CD8-positive, alpha-beta memory T cell (primary cell): Measurements from ENCODE around the gene LRRC55. TPM values are rescaled to one million over a fixed set of nuclear protein-coding genes. Genes with fewer than 3 reads are reported as not detected.

Source experiments
- CTCF ChIA-PET: fragments of 350-600 bp; sonication (Branson Sonifier 250); formaldehyde crosslinking; loops from one replicate; lab custom pipeline; 2021; ENCODE audit warnings: antibody characterized with exemption; lab: Charles Lee
- POLR2A ChIA-PET: fragments of 350-600 bp; sonication (Branson Sonifier 250); formaldehyde crosslinking; loops from one replicate; lab custom pipeline; 2021; ENCODE audit warnings: antibody characterized with exemption; lab: Charles Lee
- DNase-seq, 5 donors: peaks; one replicate each; pipeline versions ENCODE4 v3.0.0 to v3.0.0-alpha.2; 2020 to 2022; ENCODE audit warnings: mixed read lengths in 1 of 5
- H3K27ac ChIP-seq: one replicate; pipeline ENCODE4 v1.7.0; 2013; ENCODE audit warnings: low read depth, mild to moderate bottlenecking, low read length, moderate library complexity
- H3K27me3 ChIP-seq: 2 replicates; pipeline ENCODE4 v1.7.0; 2013; ENCODE audit warnings: low read length, mild to moderate bottlenecking; ENCODE audit not compliant: insufficient read depth, poor library complexity, severe bottlenecking
- H3K36me3 ChIP-seq: 2 replicates; pipeline ENCODE4 v1.7.0; 2013; ENCODE audit warnings: mild to moderate bottlenecking, low read length, moderate library complexity; ENCODE audit not compliant: insufficient read depth
- H3K4me1 ChIP-seq: 2 replicates; pipeline ENCODE4 v1.7.0; 2013; ENCODE audit warnings: mild to moderate bottlenecking, low read length, moderate library complexity; ENCODE audit not compliant: insufficient read depth
- H3K4me3 ChIP-seq: 2 replicates; pipeline ENCODE4 v1.7.0; 2013; ENCODE audit warnings: mild to moderate bottlenecking, low read length
- H3K9me3 ChIP-seq: 2 replicates; pipeline ENCODE4 v1.7.0; 2013; ENCODE audit warnings: mild to moderate bottlenecking, low read length
- H3K27ac Mint-ChIP-seq, 8 donors: one replicate each; pipeline ENCODE4 v1.8.0; 2020 to 2021; ENCODE audit warnings: mixed read lengths in 8 of 8, mild to moderate bottlenecking in 6 of 8, inconsistent platforms in 3 of 8, moderate library complexity in 3 of 8
- H3K27me3 Mint-ChIP-seq, 2 donors: one replicate each; pipeline ENCODE4 v1.8.0; 2020 to 2021; ENCODE audit warnings: mixed read lengths in 2 of 2, mild to moderate bottlenecking in 1 of 2, moderate library complexity in 1 of 2
- H3K36me3 Mint-ChIP-seq, 3 donors: one replicate each; pipeline ENCODE4 v1.8.0; 2020 to 2021; ENCODE audit warnings: mixed read lengths in 3 of 3, inconsistent platforms in 1 of 3, mild to moderate bottlenecking in 1 of 3
- H3K4me1 Mint-ChIP-seq, 3 donors: one replicate each; pipeline ENCODE4 v1.8.0; 2020 to 2021; ENCODE audit warnings: mixed read lengths in 3 of 3, inconsistent platforms in 1 of 3, mild to moderate bottlenecking in 1 of 3
- H3K4me3 Mint-ChIP-seq, 7 donors: one replicate each; pipeline ENCODE4 v1.8.0; 2020 to 2021; ENCODE audit warnings: mixed read lengths in 7 of 7, mild to moderate bottlenecking in 6 of 7, moderate library complexity in 4 of 7, inconsistent platforms in 2 of 7
- H3K9me3 Mint-ChIP-seq, 5 donors: one replicate each; pipeline ENCODE4 v1.8.0; 2020 to 2022; ENCODE audit warnings: mixed read lengths in 5 of 5, mild to moderate bottlenecking in 3 of 5, moderate library complexity in 2 of 5, inconsistent platforms in 1 of 5
- polyA plus RNA-seq: library from polyadenylated mRNA; unstranded; fragments of 300-500 nt; fragmentation: Illumina TruSeq; gene quantifications from one replicate; pipeline ENCODE4 v1.2.3, GENCODE V29; 2021
- total RNA-seq, 2 experiments: library from RNA; stranded (reverse); gene quantifications; one replicate each; pipeline ENCODE4 v1.2.3, GENCODE V29; 2021

The LRRC55 gene
- total and polyA plus RNA-seq, 3 experiments from 2014 or later: not detected

DNA sequence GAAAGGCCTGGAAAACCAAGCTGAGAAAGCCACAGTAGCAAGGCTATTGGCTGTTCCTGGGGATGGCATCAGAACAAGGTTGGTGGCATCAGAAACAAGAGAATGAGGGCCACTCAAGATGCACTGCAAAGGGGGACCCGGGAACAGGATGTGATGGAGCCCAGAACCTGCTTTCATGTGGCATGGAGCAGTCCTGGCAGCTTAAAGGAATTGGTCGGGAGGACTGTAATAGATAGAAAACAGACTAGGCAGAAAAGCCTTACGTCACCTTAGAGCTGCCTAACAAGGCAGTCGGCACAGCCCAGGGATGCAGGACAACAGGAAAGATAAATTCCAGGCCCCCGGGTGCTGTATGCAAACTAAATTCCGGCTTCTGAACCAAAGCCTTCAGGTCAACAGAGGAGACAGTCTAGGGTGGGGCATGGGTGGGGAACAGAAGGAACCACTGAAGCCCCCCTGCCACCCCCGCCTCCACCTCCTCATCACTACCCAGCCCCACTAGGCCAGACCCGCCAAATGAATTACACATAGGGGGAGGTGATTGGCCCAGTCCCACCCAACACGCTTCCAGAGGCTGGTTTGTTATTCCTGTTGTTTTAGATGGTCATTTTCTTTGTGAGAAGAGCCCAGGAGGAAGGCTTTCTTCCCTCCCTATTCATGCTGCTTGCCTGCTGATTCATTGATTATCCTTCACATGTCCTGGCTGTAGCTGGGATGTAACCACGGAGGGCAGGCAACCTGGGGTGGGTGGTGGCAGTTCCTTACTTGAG lies 25.7 kb upstream of the LRRC55 start:
- H3K36me3 Mint-ChIP-seq: no peaks in the 10 kb centered on the region
- no peak overlapping the region for H3K4me3 Mint-ChIP-seq
- POLR2A ChIA-PET: no interaction called here
- H3K4me1 Mint-ChIP-seq: no peaks in the 10 kb centered on the region
- Histone ChIP-seq H3K4me1 (no peaks in the 10 kb centered on the region), H3K9me3 (no peaks in the 10 kb centered on the region), H3K4me3 (no peak overlapping the region), H3K36me3 (no peaks in the 10 kb centered on the region), H3K27ac (no peak overlapping the region), H3K27me3 (no peaks in the 10 kb centered on the region)
- H3K27me3 Mint-ChIP-seq: peaks cover 10 to 22% of the 10 kb centered on the region in 2 donors
- DNase-seq: no peak
- CTCF ChIA-PET: no interaction called here
- H3K27ac Mint-ChIP-seq: no peak overlapping the region
- peaks cover 0 to 3% (median 0%) of the 10 kb centered on the region in 5 donors for H3K9me3 Mint-ChIP-seq

DNA sequence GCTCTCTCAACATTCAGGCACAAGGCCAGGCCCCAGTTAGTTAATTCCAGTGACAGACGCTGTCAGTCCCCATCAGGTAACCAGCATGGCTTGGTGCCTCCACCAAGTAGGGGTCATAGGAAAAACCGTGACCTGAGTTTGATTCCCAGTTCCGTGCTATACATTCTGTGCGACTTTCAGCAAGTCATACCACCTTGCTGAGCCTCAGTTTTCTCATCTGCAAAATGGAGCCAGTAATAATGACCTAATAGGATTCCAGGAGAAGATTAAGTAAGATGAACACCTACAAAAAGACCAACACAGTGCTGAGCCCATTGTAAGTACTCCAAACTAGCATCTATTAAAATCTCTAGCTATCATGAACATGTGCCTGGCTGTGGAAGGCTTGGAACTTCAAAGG lies 24.8 kb upstream of the LRRC55 start:
- H3K4me1 ChIP-seq: no peaks in the 10 kb centered on the region
- Mint-ChIP-seq H3K27ac (no peak overlapping the region), H3K27me3 (peaks cover 14 to 24% of the 10 kb centered on the region in 2 donors), H3K36me3 (no peaks in the 10 kb centered on the region), H3K4me1 (no peaks in the 10 kb centered on the region), H3K9me3 (peaks cover 0 to 3% (median 0%) of the 10 kb centered on the region in 5 donors), H3K4me3 (no peak overlapping the region)
- CTCF ChIA-PET: no interaction called here
- no peak for DNase-seq
- POLR2A ChIA-PET: no interaction called here
- H3K27me3 ChIP-seq: no peaks in the 10 kb centered on the region
- no peak overlapping the region for H3K4me3 ChIP-seq
- H3K36me3 ChIP-seq: no peaks in the 10 kb centered on the region
- no peaks in the 10 kb centered on the region for H3K9me3 ChIP-seq
- no peak overlapping the region for H3K27ac ChIP-seq

DNA sequence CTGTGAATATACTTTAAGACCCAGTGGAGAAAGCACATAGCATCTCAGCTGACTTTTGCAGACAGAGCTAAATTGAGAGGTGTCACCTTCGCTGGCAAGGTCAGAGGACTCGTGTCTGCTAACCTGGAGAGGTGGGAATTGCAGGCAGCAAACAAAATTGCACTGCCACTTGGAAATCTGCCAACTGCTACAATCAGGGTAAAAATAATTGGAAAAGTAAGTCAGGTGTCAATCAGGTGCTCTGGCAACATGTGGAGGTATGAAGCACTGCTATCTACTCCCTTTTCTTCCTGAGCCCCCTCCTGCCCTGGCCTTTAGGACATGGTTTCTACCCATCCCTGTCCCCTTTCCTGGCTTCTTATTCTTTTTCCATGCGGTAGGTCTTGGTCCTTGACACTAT lies 24.1 kb upstream of the LRRC55 start:
- Histone ChIP-seq H3K9me3 (no peaks in the 10 kb centered on the region), H3K36me3 (no peaks in the 10 kb centered on the region), H3K4me3 (no peak overlapping the region), H3K27me3 (no peaks in the 10 kb centered on the region), H3K4me1 (no peaks in the 10 kb centered on the region), H3K27ac (no peak overlapping the region)
- DNase-seq: no peak
- POLR2A ChIA-PET: no interaction called here
- Mint-ChIP-seq H3K4me1 (no peaks in the 10 kb centered on the region), H3K27me3 (peaks cover 14 to 30% of the 10 kb centered on the region in 2 donors), H3K36me3 (no peaks in the 10 kb centered on the region), H3K27ac (no peak overlapping the region), H3K9me3 (peaks cover 0 to 3% (median 0%) of the 10 kb centered on the region in 5 donors), H3K4me3 (no peak overlapping the region)
- CTCF ChIA-PET: no interaction called here

DNA sequence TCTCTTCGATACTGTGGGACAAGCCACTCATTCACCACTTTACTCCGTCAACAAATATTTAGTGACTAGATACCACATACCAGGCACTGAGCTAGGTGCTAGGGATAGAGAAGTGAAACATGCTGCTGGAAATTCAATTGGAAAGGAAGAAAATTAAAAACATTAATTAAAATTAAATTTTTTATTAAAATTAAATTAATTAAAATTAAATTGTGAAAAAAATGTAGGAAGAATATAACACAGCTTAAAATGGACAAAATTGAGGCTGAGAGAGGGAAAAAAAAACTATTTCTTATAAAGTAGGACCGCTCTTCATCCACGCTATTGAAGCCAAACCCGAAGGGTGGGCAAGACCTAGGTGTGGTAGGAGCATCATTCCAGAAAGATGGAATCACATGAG lies 23.6 kb upstream of the LRRC55 start:
- no peak overlapping the region for H3K4me3 Mint-ChIP-seq
- Histone ChIP-seq H3K27ac (no peak overlapping the region), H3K4me1 (no peaks in the 10 kb centered on the region), H3K4me3 (no peak overlapping the region), H3K36me3 (no peaks in the 10 kb centered on the region), H3K9me3 (no peaks in the 10 kb centered on the region), H3K27me3 (no peaks in the 10 kb centered on the region)
- H3K4me1 Mint-ChIP-seq: no peaks in the 10 kb centered on the region
- no peaks in the 10 kb centered on the region for H3K9me3 Mint-ChIP-seq
- ChIA-PET POLR2A (no interaction called here), CTCF (no interaction called here)
- H3K27ac Mint-ChIP-seq: no peak overlapping the region
- no peaks in the 10 kb centered on the region for H3K36me3 Mint-ChIP-seq
- peaks cover 14 to 35% of the 10 kb centered on the region in 2 donors for H3K27me3 Mint-ChIP-seq
- no peak for DNase-seq

GRCh38 chr11:57158599-57158998 lies 23.2 kb upstream of the LRRC55 start:
- Histone ChIP-seq H3K9me3 (no peaks in the 10 kb centered on the region), H3K36me3 (no peaks in the 10 kb centered on the region), H3K4me1 (no peaks in the 10 kb centered on the region), H3K27me3 (no peaks in the 10 kb centered on the region), H3K4me3 (no peak overlapping the region), H3K27ac (no peak overlapping the region)
- Mint-ChIP-seq H3K9me3 (no peaks in the 10 kb centered on the region), H3K4me1 (no peaks in the 10 kb centered on the region), H3K27ac (no peak overlapping the region), H3K4me3 (no peak overlapping the region), H3K36me3 (no peaks in the 10 kb centered on the region), H3K27me3 (peaks cover 14 to 35% of the 10 kb centered on the region in 2 donors)
- ChIA-PET POLR2A (no interaction called here), CTCF (no interaction called here)
- DNase-seq: no peak

DNA sequence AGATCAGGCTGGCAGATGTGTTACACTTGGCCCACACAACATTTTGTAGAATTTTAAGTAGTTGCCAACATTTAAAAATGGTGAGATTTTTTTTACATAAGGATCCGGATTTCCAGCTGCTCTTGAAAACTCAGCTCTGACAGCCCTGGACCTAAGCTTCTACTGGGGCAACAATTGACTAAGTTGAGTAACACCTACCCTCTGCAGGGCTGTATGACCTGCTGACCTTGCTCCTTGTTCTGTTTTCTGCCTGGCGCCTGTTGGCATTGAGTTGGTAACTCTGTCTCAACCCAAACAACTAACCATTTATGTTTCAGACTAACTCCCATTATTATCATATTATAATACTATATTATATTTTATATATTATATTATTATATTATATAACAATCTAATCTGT lies 21.1 kb upstream of the LRRC55 start:
- POLR2A ChIA-PET: no interaction called here
- Histone ChIP-seq H3K9me3 (no peaks in the 10 kb centered on the region), H3K4me1 (no peaks in the 10 kb centered on the region), H3K27me3 (no peaks in the 10 kb centered on the region), H3K4me3 (no peak overlapping the region), H3K27ac (no peak overlapping the region), H3K36me3 (no peaks in the 10 kb centered on the region)
- Mint-ChIP-seq H3K27ac (no peak overlapping the region), H3K36me3 (no peaks in the 10 kb centered on the region), H3K4me1 (no peaks in the 10 kb centered on the region), H3K27me3 (peaks cover 13 to 25% of the 10 kb centered on the region in 2 donors), H3K9me3 (no peaks in the 10 kb centered on the region), H3K4me3 (no peak overlapping the region)
- CTCF ChIA-PET: no interaction called here
- no peak for DNase-seq

GRCh38 chr11:57161351-57161750 lies 20.4 kb upstream of the LRRC55 start:
- H3K36me3 Mint-ChIP-seq: no peaks in the 10 kb centered on the region
- ChIA-PET POLR2A (no interaction called here), CTCF (no interaction called here)
- H3K27ac ChIP-seq: no peak overlapping the region
- H3K4me3 ChIP-seq: no peak overlapping the region
- H3K4me1 ChIP-seq: no peaks in the 10 kb centered on the region
- H3K27me3 Mint-ChIP-seq: peaks cover 10 to 21% of the 10 kb centered on the region in 2 donors
- no peak overlapping the region for H3K4me3 Mint-ChIP-seq
- no peak for DNase-seq
- no peaks in the 10 kb centered on the region for H3K9me3 ChIP-seq
- H3K27me3 ChIP-seq: no peaks in the 10 kb centered on the region
- no peak overlapping the region for H3K27ac Mint-ChIP-seq
- no peaks in the 10 kb centered on the region for H3K4me1 Mint-ChIP-seq
- no peaks in the 10 kb centered on the region for H3K9me3 Mint-ChIP-seq
- H3K36me3 ChIP-seq: no peaks in the 10 kb centered on the region

- H3K4me3 ChIP-seq: no peak overlapping the region
- peaks cover 7 to 15% of the 10 kb centered on the region in 2 donors for H3K27me3 Mint-ChIP-seq
Measured at GRCh38 chr11:57162179-57162898, 19.4 kb upstream of the LRRC55 start.

More at GRCh38 chr11:57162179-57162898, 19.4 kb upstream of the LRRC55 start:
- Mint-ChIP-seq H3K36me3 (no peaks in the 10 kb centered on the region), H3K27ac (no peak overlapping the region), H3K4me3 (no peak overlapping the region), H3K9me3 (no peaks in the 10 kb centered on the region), H3K4me1 (no peaks in the 10 kb centered on the region)
- Histone ChIP-seq H3K4me1 (no peaks in the 10 kb centered on the region), H3K27me3 (no peaks in the 10 kb centered on the region), H3K36me3 (no peaks in the 10 kb centered on the region), H3K9me3 (no peaks in the 10 kb centered on the region), H3K27ac (no peak overlapping the region)
- POLR2A ChIA-PET: interaction anchor here (0.7 kb wide), 1 partner anchor 163 kb away, joined by 12 read pairs; no protein-coding TSS in a partner anchor
- CTCF ChIA-PET: interaction anchor here (1.5 kb wide), 1 partner anchor 11 kb away, joined by 3 read pairs; no protein-coding TSS in a partner anchor
- no peak for DNase-seq
